Loucy (cell line): ENCODE data around the gene BCKDHA.

Experiments
- EZH2phosphoT487 ChIP-seq: fragments of 200-600 bp; IDR thresholded peaks from 2 replicates; pipeline ENCODE4 v1.6.1; 2018; ENCODE audit warnings: antibody characterized with exemption, mild to moderate bottlenecking, moderate library complexity, borderline replicate concordance
- TF ChIP-seq, protein P1 (sequence below): fragments of 200-600 bp; sonication (generic); conservative IDR thresholded peaks from 2 replicates; pipeline ENCODE4 v1.5.1; 2014; ENCODE audit warnings: mild to moderate bottlenecking, antibody characterized with exemption, low read length

DNA sequence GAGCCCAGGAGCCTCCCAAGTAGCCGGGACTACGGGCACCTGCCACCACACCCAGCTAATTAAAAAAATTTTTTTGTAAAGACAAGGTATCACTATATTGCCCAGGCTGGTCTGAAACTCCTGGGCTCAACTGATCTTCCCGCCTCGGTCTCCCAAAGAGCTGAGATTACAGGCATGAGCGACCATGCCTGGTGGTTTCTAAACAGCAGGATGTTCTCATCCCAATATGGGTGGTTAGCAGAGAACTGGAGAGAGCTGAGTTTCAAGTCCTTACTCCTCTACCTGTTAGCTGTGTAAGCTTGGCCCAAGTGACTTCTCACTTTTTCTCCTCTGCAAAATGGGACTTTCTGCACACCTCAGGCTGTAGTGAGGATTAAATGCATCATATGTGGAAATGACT is 13.3 kb upstream of the BCKDHA start:
- TF ChIP-seq, protein P1, sequence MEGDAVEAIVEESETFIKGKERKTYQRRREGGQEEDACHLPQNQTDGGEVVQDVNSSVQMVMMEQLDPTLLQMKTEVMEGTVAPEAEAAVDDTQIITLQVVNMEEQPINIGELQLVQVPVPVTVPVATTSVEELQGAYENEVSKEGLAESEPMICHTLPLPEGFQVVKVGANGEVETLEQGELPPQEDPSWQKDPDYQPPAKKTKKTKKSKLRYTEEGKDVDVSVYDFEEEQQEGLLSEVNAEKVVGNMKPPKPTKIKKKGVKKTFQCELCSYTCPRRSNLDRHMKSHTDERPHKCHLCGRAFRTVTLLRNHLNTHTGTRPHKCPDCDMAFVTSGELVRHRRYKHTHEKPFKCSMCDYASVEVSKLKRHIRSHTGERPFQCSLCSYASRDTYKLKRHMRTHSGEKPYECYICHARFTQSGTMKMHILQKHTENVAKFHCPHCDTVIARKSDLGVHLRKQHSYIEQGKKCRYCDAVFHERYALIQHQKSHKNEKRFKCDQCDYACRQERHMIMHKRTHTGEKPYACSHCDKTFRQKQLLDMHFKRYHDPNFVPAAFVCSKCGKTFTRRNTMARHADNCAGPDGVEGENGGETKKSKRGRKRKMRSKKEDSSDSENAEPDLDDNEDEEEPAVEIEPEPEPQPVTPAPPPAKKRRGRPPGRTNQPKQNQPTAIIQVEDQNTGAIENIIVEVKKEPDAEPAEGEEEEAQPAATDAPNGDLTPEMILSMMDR = no peak
- TF ChIP-seq EZH2phosphoT487 = no peak
